ENCODE results near the gene MRPS10.

GRCh38 chr6:42220807-42221206 is 3.1 kb upstream of the MRPS10 start:
- TF ChIP-seq GATA2 (IDR thresholded peaks at IDR 0.05; ENCODE audit: low read depth, low read length) (no peak), GATA3 (IDR thresholded peaks at IDR 0.05; ENCODE audit: low read depth, low read length) (no peak)
